ENCODE data around the gene WBP11.

Gene WBP11

GRCh38 chr12:14836336-14837210 is 33.3 kb upstream of the WBP11 start:
- TF ChIP-seq, protein P1, sequence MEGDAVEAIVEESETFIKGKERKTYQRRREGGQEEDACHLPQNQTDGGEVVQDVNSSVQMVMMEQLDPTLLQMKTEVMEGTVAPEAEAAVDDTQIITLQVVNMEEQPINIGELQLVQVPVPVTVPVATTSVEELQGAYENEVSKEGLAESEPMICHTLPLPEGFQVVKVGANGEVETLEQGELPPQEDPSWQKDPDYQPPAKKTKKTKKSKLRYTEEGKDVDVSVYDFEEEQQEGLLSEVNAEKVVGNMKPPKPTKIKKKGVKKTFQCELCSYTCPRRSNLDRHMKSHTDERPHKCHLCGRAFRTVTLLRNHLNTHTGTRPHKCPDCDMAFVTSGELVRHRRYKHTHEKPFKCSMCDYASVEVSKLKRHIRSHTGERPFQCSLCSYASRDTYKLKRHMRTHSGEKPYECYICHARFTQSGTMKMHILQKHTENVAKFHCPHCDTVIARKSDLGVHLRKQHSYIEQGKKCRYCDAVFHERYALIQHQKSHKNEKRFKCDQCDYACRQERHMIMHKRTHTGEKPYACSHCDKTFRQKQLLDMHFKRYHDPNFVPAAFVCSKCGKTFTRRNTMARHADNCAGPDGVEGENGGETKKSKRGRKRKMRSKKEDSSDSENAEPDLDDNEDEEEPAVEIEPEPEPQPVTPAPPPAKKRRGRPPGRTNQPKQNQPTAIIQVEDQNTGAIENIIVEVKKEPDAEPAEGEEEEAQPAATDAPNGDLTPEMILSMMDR (IDR thresholded peaks at IDR 0.05), result no peak
- no peak for TF ChIP-seq ZFX (IDR thresholded peaks at IDR 0.05; ENCODE audit: borderline replicate concordance)
- no peak overlapping the region for H3K27ac ChIP-seq

DNA sequence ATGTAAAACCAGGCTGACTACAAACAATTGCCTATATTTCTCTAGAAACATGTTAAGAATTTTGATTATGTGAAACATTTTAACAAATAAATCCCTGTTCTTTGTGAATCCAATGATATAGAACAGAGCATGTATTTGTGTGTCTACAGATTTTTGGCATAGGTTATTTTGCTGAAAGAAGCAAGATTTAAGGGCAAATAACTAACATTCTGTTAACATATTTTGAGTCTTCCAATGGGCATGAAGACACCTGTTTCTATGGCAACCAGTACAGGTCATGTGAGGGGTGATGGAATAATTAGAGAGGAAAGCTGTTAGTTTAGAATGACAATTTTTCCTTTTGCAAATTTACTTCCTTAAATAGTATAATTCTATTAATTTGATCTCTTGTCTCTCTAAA is 31.2 kb upstream of the WBP11 start:
- TF ChIP-seq ZFX (IDR thresholded peaks at IDR 0.05; ENCODE audit: borderline replicate concordance), result no peak
- TF ChIP-seq, protein P1 (IDR thresholded peaks at IDR 0.05), result no peak

GRCh38 chr12:14833952-14834351 is 30.7 kb upstream of the WBP11 start:
- TF ChIP-seq, protein P1 (IDR thresholded peaks at IDR 0.05), result no peak
- TF ChIP-seq ZFX (IDR thresholded peaks at IDR 0.05; ENCODE audit: borderline replicate concordance), result no peak
- no peak overlapping the region for H3K27ac ChIP-seq

More for the DNA sequence above, 31.2 kb upstream of the WBP11 start:
- no peak overlapping the region for H3K27ac ChIP-seq

DNA sequence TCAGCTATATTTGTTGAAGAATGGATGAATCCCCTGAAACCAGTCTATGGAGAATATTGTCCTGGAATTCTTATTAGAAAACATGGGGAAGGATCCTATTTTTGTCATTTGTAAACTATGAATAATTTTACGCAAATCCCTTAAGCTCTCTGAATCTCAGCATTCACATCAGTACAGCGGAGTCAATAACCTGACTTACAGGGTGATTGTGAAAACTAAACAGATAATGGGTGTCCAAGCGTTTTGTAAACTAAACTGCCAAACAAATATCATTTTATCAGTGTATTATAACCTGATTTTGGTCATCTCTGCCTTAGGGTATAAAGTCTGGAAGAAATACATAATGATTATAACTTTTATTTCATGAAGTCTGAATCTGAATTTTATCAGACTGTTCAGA is 30.1 kb upstream of the WBP11 start:
- H3K27ac ChIP-seq, result no peak overlapping the region
- TF ChIP-seq ZFX (IDR thresholded peaks at IDR 0.05; ENCODE audit: borderline replicate concordance), result no peak
- TF ChIP-seq, protein P1 (IDR thresholded peaks at IDR 0.05), result no peak

GRCh38 chr12:14828892-14829291 is 25.6 kb upstream of the WBP11 start:
- no peak overlapping the region for H3K27ac ChIP-seq
- no peak for TF ChIP-seq ZFX (IDR thresholded peaks at IDR 0.05; ENCODE audit: borderline replicate concordance)
- TF ChIP-seq, protein P1 (IDR thresholded peaks at IDR 0.05), result no peak

GRCh38 chr12:14827043-14827442 is 23.8 kb upstream of the WBP11 start:
- no peak overlapping the region for H3K27ac ChIP-seq
- TF ChIP-seq, protein P1 (IDR thresholded peaks at IDR 0.05), result no peak
- TF ChIP-seq ZFX (IDR thresholded peaks at IDR 0.05; ENCODE audit: borderline replicate concordance), result no peak

- no peak for TF ChIP-seq ZFX (IDR thresholded peaks at IDR 0.05; ENCODE audit: borderline replicate concordance)
- TF ChIP-seq, protein P1 (IDR thresholded peaks at IDR 0.05), result no peak
Measured at GRCh38 chr12:14826491-14826890, 23.2 kb upstream of the WBP11 start.

More at GRCh38 chr12:14826491-14826890, 23.2 kb upstream of the WBP11 start:
- no peak overlapping the region for H3K27ac ChIP-seq

Measured in 22Rv1 (cell line).